NCI-H460 (cell line): Measurements from ENCODE around the gene UBTF. TPM values are rescaled to one million over a fixed set of nuclear protein-coding genes. Genes with fewer than 3 reads are reported as not detected.

Experiments
- DNase-seq: peaks from one replicate; pipeline ENCODE4 v3.0.0-alpha.2; 2016; ENCODE audit warnings: low read depth; ENCODE audit errors: extremely low read depth
- total RNA-seq: library from RNA; depleted of rRNA; stranded (reverse); fragments of >200 nt; shearing (Covaris generic); gene quantifications from 2 replicates; pipeline ENCODE4 v1.2.3, GENCODE V29; 2014

The UBTF gene
- total RNA-seq, 1 experiment from 2014 or later: 49.8 TPM

DNA sequence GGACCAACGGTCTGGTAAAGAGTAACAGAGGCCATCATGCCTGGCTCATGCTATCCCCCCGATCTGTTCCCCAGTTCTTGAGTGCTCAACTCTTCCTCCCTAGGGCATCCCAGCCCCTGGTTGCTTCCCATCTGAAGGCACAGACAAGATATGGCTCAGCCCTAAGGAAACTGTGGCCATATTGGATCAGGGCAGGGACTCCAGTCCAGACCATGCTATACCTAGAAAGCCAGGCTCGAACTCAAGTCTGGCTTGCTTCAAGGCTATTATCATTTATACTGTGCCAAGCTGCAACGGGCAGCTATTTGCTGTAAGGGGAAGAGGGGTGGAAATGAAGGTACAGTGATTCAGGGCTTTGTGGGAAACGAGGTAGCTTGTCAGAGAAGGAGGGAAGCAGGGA is 2.8 kb downstream of the UBTF start:
- no peak for DNase-seq

DNA sequence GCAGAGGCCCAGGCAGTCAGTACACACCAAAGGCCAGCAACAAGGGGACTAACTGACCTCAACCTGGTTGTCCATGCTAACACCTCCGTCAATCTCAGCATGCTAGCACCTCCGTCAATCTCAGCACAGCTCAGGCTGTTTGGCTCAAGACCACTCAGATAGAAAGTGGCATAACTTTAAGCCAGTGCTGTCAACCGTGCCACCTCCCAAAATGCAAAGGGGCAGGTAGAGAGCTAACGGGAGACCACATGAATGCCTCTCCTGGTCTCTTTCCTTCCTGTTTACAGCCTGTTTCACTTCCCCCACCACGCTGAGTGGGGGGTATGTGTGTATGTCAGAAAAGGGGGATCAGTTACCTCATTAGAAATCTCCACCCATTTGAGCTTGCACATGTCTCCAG is 3.3 kb downstream of the UBTF start:
- DNase-seq: no peak

DNA sequence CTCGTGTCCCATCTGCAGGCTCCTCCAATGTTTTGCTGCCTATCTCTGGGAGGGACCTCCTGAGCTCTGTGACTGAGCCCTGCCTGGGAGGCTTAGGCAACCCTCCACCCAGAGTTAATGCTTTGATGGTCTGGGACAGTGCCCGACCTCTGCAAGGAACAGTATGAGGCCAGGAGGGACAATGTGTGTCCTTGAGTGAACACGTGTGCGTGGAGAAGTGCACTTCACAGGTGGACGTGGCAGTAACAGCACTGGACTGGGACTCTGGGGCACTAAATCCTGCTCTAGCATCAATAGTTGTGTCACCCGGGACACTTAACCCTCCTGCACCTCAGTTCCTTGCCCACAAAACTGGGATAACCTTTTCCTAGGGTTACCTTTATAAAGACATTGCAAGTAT is 4.6 kb downstream of the UBTF start:
- DNase-seq: no peak

DNA sequence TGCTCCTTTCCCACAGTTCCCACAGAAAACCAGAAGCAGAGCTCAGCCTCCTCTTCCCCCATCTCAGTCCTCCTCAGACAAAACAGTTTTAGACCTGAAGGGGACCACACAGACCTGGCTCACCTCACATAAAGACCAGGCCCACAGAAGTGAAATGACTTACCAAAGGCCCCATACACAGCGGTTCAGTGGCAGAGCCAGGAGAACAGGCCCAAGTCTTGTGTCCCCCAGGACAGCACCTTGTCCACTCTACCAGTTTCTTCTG is 5.3 kb downstream of the UBTF start:
- no peak for DNase-seq

DNA sequence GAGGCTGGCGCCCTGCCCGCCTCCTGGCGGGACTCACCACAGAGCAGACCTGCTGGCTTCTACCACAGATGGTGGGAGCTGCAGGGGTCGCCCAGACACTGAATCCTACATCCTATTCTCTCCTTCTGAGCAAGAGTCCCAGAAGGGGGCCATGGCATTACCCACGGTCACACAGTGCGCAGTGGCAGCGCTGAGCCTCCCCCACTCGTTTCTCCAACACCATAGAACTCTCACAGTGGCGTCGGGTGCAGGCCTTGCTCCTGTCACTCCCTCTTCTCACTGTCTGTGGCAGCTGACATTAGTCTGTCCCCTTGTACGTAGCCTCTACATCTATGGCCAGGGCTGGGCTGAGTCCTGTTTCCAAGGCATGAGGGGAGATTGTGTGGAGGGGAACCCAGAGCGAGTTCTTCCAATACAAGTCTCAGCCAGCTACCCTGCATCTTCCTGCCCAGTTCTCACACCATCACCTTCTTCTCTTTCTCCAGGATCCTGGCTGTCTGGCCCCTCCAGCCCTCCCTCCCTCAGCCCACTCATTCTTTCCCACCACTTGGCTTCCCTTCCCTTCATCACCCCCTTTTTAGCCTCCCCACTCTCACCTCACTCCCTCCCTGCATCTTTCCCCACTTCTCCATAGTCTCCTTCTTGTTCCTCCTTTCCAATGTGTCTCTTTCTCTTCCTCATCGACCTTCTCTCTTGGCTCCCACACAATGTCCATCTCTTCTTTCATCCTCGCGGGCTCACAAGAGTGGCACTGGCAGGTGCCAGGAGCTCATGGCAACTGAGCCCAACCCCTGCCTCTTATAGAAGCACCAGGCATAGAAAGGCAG is 5.9 kb downstream of the UBTF start:
- DNase-seq: no peak

DNA sequence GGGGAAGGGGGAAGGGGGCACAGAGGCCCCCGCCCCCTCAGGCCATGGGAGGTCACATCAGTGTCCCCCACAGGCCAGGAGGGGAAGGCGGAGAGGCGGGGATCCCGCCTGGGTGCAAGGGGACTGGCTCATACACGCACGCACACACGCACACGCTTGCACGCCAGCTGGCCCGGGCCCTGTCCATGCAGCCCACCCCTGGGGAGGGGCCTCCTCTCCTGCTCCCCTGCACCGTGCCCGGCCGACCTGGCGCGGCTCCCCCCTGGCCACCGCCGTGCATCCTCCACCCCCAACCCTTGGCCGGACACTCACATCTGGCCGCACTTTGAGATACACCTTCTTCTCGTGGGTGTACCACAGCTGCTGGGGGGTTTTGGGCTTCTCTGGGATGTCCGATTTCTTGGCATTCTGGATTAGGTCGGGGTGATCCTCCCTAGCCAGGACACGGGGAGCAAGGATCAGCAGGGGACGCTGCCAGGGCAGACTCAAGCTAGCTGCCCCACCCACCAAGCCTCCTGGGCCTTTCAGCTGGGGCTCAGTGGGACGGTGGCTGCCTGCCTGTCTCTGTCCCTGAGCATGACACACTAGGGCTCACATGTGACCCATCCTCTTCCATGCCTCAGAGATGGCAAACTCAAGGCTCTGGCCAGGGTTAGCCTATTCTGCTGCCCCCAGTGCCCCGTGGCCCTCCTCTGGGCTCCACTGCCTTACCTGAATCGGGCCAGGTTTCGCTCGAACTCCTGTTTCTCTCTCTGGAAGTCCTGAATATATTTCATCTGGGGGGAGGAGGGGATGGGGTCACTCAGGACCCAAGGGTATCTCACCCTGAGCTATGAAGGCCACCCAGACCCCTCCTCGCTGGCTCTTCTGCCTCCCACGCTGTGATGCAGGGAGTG is 6.7 kb downstream of the UBTF start:
- no peak for DNase-seq

DNA sequence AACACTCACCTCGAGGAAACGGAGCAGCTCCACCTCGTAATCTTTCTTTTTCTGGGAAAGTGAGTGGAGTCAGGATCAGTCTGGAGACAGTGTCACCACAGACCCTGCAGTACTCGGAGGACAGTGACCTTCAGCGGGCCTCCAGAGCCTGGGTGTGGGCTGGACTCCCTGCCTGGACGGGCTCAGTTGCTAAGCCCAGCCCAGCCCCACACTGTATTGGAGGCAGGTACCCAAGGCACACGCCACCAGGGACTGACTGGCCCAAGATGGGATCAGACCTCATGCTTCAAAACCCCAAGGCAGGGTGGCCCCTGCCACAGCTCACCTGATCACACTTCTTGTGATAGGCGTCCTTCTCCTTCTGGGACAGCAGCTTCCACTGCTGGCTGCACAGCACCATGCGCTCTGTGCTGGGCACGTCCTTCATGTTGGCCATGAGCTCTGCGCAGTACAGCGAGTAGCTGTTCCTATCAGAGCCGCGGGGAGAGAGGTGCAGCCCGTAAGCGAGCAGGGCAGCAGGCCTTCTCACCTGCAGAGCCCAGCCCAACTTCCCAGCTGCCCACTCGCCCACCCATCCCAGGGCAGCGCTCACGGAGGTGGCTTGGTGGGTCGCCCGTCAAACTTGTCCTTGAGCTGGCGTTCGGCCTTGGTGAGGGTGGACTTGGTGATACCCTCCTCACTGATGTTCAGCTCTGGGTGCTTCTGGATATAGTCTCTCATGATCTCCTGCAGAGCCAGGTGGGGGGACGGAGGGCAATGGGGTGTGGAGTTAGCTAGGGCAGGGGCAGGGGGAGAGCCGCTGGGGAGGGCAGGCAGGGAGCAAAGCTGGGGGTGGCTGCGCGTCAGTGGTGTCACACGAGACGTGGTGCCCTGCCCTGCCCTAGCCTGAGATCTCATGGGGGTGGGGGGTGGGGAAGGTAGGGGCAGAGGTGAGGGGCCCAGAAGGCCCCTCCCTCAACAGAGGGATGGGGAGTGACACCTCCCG is 7.9 kb downstream of the UBTF start:
- no peak for DNase-seq

DNA sequence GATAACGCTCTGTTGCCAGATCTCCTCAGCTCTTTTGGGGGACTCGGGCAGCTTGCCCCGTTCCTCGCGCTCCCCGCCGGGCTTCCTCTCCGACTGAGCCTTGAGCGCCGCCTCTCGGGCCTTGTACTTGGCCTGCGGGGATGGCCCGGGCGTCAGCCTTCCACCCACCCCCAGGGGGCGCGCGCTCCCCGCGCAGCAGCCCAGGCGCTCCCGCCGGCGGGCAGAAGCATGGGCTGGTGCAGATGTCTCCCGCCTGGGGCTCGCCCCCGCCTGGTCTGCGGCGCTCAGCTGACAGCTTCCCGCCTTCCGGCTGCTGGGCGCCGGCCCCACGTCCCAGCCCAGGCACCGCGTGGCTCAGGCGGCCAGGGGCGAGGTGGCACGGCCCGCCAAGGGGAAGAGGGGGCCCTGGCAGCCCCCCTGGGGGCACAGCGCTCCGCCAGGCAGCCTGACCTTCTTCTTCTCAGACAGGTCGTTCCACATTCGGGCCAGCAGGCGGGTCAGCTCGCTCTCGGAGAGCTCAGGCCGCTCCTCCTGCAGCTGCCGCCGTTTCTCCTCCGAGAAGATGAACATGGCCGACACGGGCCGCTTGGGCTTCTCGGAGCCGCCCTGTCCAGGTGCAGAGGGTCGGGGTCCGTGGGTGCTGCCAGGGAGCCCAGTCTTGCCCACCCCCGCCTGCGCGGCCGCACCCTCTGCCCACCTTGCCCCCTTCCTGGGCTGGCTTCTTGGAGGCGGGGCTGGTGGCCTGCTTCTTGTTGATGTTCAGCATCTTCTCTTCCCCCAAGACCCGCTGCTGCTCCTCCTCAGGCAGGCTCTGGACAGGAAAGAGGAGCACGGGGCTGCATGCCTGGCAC is 8.9 kb downstream of the UBTF start:
- DNase-seq: peak; percentile 79

DNA sequence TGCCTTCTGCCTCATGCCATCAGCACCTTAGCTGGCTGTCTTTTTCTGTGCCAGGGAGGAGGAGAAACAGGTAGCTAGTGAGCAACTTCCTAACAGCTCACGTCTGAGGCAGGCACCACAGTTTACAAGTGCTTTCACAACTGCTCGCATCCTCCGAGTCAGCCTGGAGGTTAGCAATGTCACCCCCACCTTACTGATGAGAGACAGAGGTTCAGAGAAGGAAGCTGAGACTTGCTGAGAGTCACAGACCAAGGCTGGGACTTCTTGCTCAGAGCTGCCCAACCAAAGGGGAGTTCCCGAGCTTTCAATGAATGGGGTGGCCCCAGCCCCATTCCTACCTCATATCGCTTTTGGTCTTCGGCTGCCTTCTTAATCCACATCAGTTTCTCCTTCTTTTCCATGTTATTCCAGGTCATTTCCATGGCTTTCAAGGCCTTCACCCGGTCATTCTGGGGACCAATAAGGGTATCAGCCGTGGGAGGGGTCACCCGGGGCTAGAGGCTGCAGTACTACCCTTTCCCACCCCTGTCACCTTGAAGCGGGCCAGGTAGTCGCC is 9.6 kb downstream of the UBTF start:
- DNase-seq: no peak

DNA sequence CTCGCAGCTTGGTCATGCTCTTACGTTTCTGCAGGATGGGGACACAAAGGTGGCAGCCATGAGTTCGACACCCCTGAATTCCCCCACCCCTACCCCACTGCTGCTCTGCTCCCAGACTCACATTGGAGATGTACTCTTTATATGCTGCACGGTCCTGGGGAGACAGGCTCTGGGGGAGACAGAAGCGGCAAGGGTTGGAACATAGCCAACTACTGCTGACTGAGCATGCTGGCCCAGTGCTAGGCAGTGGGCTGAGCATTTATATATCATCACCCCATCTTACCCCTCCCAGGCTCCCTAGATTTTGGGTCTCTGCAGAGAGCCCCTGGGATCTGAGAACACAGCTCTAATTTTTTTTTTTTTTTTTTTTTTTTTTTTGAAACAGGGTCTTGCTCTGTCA is 11.7 kb downstream of the UBTF start:
- DNase-seq: no peak

DNA sequence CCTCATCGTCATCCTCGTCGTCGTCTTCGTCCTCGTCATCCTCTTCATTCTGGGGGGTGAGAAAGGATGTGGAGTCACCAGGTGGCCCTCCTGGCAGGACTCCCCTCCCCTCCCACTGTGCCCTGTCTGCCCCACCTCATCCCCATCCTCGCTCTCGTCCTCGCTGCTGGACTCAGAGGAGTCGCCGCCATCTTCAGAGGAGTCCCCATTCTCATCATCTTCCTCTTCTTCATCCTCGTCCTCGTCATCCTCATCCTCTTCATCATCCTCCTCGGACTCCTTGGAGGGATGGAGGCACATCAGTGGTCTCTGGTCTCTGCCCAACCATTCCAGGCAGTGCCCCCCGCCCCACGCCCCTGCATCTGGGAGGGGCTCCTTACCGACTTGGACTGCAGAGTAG is 12.2 kb downstream of the UBTF start:
- DNase-seq: no peak

DNA sequence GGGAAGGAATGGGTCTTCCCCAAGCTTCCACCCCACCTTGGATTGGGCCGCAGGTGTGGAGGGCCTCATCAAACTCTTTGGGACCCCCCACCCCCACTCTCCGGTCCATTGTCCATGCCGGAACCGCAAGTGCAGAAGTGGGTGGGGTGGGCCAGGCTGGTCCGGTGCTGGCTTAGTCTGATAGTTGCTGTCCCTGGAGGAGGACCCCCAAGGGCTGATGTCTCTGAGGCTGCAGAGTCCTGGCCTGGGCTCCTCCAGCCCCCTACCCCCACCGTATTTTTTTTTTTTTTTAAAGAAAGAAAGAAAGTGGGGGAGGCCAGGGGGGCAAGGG is 12.7 kb downstream of the UBTF start:
- no peak for DNase-seq

DNA sequence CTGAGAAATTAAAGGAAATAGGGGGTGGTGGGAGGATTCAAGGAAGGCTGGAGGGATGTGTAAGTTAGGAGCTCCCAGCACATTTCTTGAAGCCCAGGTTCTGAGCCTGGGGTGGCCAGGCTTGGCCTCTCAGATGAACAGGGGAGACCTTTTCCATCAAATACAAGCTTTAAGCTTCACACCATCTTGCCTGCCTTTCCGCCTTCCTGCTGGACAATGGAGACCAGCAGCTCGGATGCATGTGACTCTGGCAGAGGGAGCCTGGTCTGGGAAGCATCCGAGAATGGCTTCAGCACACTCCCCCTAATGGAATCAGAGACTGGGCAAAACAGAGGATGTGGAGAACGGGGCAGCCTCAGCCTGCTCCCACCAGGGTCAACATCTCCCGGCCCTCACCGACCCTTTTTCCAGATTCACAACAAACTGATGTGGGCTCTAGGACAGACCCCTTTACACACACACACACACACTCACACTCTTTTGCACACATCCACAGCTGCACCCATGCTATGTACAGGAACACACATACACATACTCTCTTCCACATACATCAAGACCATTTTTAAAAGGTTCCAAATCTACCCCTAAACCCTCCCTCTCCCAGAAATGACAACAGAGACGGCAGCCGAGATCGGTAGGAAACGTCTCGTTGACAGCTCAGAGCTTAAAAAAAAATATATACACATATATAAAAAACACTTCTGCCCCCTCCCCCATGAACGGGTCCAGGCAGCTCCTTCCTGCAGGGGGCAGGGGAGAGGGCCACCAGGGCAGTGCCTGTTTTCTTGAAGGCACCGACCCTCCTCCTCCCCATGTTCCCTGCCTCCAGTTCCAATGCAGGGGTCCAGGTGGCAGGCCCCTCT is 13.3 kb downstream of the UBTF start:
- DNase-seq: no peak

DNA sequence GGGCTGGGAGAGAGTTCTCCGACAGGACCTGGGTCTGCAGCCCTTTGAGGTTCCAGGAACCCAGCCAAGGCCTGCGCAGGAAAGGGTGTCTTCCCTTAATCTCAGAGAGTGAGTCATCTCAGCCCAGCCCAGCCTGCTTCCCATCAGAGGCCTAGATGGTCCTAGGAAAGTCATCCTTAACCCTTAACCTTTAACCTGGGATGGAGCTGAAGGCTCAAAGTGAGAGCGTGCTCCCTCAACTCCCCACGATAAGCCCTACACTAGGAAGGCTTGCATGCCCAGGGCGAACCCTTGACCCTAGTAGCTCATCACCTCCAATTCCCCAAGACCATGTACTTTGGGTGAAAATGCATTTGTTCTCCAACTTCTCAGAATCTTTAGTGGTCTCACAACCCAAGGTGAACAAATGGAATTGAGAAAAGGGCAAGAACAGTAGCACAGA is 15.0 kb downstream of the UBTF start:
- DNase-seq: no peak

DNA sequence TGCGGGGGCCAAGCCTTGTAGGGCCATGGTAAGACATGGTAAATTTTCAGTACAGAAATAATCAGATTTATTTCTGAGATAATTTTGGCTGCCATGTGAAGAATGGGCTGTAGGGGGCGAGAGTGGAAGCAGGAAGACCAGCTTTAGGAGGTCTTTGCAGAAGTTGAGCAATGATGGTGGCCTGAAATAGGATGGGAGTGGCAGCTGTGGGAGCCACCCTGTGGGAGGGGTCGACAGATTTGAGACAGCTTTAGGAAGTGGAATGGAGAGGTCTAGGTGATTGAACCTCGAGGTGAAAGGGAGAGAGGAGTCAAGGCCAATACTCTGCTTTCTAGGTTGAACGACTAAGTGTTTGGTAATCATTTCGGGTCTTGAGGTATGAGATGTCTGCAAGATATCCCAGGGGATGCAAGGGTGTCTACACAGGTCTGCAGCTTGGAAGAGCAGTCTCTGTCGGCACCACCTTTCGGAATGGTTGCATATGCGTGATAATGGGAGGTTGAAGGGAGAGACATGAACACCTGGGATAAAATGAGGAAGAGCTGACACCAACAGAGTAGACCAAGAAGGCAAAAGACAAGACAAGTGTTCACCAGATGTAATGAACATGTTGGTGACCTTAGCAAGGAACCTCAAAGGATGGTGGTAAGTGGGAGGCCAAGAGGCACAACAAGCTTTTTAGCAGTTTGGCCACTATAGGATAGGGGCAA is 15.6 kb downstream of the UBTF start:
- no peak for DNase-seq

DNA sequence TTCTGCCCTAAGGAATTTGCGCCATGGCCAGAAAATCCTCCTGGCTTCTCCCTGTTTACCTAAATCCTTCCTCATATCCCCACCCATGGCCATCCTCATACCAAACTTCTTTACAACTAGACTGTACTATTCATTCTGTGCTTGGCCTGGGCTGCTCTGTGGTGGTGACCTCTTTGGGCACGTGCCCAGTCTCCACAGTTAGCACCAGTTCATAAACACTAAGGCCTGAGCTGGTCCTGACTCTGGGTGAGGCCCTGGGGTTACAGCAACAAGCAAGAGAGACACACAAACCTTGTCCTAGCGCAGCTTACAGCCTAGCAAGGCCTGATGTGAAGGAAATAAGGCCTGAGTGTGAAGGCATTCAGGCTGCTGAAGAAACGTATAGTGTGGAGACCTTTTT is 16.7 kb downstream of the UBTF start:
- DNase-seq: no peak

DNA sequence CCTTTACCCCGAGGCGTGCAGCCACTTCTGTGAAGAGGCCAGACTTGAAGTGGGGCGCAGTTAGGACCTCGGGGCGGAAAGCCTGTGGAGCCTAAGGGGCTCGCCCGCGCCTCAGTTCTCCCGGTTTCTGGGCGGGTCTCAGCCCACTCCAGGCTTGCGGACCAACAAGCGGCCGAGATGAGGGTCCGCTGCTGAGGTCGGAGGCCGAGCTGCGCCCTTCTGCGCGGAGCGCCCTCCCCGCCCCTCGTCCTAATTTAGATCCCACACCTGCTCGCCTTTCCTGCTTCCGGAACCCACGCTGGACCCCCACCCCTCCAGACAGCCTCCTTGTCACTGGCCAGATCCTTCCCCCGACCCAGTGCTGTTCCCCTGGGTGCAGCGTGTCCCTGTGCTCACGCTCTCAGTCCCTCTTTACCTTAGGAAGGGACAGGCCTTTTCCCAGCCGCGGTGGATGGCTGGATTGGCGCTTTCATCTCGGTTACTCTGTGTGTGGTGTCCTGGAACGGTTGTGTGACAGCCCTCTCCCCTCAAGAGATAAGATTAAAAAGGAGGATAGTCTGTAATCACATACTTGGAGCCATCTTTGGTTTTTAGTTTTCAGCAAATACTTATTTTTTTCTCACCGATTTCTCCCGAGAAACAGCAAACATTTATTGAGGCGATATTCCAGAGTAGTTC is 18.9 kb downstream of the UBTF start:
- DNase-seq: no peak
